ENCODE data around the gene BEND3. TPM values are rescaled to one million over a fixed set of nuclear protein-coding genes. Genes with fewer than 3 reads are reported as not detected.
"Not testable (repeated sequence)": the region's sequence is repeated elsewhere in the genome, so short reads cannot be mapped to it uniquely, and the experiment has no call there.

BEND3 gene
- total RNA-seq, 1 donor from 2014 or later = 2.1 TPM

DNA sequence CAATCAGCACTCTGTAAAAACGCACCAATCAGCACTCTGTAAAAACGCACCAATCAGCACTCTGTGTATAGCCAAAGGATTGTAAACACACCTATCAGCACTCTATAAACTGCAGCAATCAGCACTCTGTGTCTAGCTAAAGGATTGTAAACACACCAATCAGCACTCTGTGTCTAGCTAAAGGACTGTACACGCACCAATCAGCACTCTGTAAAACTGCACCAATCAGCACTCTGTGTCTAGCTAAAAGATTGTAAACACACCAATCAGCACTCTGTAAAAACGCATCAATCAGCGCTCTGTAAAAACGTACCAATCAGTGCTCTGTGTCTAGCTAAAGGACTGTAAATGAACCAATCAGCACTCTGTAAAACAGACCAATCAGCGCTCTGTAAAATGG lies 30.9 kb downstream of the BEND3 start:
- not testable (repeated sequence) for H3K9me3 ChIP-seq (ENCODE audit: control insufficient read depth in 3 of 3, low read length in 3 of 3); H3K4me1 ChIP-seq (ENCODE audit: control insufficient read depth in 3 of 3, insufficient read depth in 3 of 3, low read length in 3 of 3); H3K27me3 ChIP-seq (ENCODE audit: control insufficient read depth in 3 of 3, insufficient read depth in 3 of 3, low read length in 3 of 3); H3K9ac ChIP-seq (ENCODE audit: low read depth in 1 of 3, low read length in 3 of 3); H3K27ac ChIP-seq (ENCODE audit: low read depth, low read length); H3K4me3 ChIP-seq (ENCODE audit: low read length in 3 of 3); H3K36me3 ChIP-seq (ENCODE audit: control insufficient read depth in 3 of 3, insufficient read depth in 3 of 3, low read length in 3 of 3)

DNA sequence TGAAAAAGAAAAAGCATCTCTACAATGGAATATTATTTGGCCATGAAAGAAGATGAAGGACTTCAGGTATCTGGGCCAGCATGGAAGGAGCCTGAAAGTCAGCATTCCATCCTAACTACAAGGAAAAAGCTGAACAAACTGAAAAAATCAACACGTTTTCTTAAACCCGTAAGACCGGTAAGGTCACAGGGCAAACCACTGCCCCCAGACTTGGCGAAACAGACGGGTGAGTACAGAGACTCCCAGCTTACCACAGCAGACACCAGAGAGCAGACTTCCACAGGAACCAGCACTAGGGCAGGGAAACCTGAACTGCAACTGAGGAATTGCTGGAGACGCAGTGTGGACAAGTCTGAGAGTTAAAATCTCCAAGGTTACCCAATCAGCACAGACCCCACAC lies 31.4 kb downstream of the BEND3 start:
- Histone ChIP-seq H3K27ac (ENCODE audit: low read depth, low read length) (no peak overlapping the region), H3K9me3 (ENCODE audit: control insufficient read depth in 3 of 3, low read length in 3 of 3) (no peaks in the 10 kb centered on the region), H3K36me3 (ENCODE audit: control insufficient read depth in 3 of 3, insufficient read depth in 3 of 3, low read length in 3 of 3) (peaks cover 0 to 2% (median 0%) of the 10 kb centered on the region in 3 donors), H3K9ac (ENCODE audit: low read depth in 1 of 3, low read length in 3 of 3) (no peak overlapping the region), H3K4me1 (ENCODE audit: control insufficient read depth in 3 of 3, insufficient read depth in 3 of 3, low read length in 3 of 3) (peaks cover 0 to 5% (median 0%) of the 10 kb centered on the region in 3 donors), H3K4me3 (ENCODE audit: low read length in 3 of 3) (no peak overlapping the region), H3K27me3 (ENCODE audit: control insufficient read depth in 3 of 3, insufficient read depth in 3 of 3, low read length in 3 of 3) (no peaks in the 10 kb centered on the region)

DNA sequence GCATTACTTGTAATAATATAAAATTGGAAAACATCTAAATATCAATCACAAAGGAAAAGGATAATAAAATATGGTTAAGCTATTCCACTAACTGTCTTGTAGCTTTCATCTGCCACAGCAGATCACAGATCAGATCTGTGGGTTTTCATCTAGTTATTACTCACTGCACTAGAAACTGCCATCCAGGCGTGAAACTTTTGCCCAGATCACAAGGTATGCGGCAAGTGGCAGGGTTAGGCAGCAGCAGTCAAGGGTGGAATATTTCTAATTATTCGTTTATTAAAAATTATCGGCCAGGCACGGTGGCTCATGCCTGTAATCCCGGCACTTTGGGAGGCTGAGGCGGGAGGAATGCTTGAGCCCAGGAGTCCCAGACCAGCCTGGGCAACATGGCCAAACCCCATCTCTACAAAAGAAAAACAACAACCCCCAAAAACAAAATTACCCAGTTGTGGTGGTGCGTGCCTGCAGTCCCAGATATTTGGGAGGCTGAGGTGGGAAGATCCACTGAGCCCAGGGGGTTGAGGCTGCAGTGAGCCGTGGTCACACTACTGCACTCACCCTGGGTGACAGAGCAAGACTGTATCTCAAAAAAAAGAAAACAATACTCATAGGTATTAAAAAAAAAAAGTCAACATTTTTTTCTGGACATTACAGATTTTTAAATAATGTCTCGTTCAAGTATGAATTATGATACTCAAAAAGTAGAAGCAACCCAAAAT lies 32.1 kb downstream of the BEND3 start:
- Histone ChIP-seq H3K9ac (ENCODE audit: low read depth in 1 of 3, low read length in 3 of 3) (no peak overlapping the region), H3K27ac (ENCODE audit: low read depth, low read length) (no peak overlapping the region), H3K4me1 (ENCODE audit: control insufficient read depth in 3 of 3, insufficient read depth in 3 of 3, low read length in 3 of 3) (peaks cover 0 to 5% (median 0%) of the 10 kb centered on the region in 3 donors), H3K36me3 (ENCODE audit: control insufficient read depth in 3 of 3, insufficient read depth in 3 of 3, low read length in 3 of 3) (peaks cover 0 to 2% (median 0%) of the 10 kb centered on the region in 3 donors), H3K4me3 (ENCODE audit: low read length in 3 of 3) (no peak overlapping the region), H3K9me3 (ENCODE audit: control insufficient read depth in 3 of 3, low read length in 3 of 3) (no peaks in the 10 kb centered on the region), H3K27me3 (ENCODE audit: control insufficient read depth in 3 of 3, insufficient read depth in 3 of 3, low read length in 3 of 3) (no peaks in the 10 kb centered on the region)

DNA sequence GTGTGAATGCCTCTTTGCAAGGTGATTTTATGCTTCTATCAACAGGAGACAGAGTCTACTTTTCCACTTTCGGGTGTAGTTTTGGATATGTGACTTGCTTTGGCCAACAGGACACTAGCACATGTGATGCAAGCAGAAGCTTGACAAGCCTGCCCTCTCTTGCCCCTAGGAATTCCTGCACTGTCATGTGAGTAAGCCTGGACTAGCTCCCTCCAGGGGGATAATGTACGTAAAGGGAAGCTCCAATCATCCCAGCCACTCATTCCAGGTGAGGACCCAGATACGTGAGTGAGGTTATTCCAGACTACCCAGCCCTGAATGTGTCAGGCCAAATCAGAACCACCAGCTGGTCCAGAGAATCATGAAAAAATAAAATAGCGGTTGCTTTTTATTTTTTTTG lies 33.3 kb downstream of the BEND3 start:
- Histone ChIP-seq H3K9ac (ENCODE audit: low read depth in 1 of 3, low read length in 3 of 3) (no peak overlapping the region), H3K36me3 (ENCODE audit: control insufficient read depth in 3 of 3, insufficient read depth in 3 of 3, low read length in 3 of 3) (peaks cover 0 to 2% (median 0%) of the 10 kb centered on the region in 3 donors), H3K4me1 (ENCODE audit: control insufficient read depth in 3 of 3, insufficient read depth in 3 of 3, low read length in 3 of 3) (peaks cover 0 to 5% (median 0%) of the 10 kb centered on the region in 3 donors), H3K9me3 (ENCODE audit: control insufficient read depth in 3 of 3, low read length in 3 of 3) (no peaks in the 10 kb centered on the region), H3K4me3 (ENCODE audit: low read length in 3 of 3) (peak overlapping the region in 1 of 3 donors; percentile 14), H3K27ac (ENCODE audit: low read depth, low read length) (no peak overlapping the region), H3K27me3 (ENCODE audit: control insufficient read depth in 3 of 3, insufficient read depth in 3 of 3, low read length in 3 of 3) (no peaks in the 10 kb centered on the region)

DNA sequence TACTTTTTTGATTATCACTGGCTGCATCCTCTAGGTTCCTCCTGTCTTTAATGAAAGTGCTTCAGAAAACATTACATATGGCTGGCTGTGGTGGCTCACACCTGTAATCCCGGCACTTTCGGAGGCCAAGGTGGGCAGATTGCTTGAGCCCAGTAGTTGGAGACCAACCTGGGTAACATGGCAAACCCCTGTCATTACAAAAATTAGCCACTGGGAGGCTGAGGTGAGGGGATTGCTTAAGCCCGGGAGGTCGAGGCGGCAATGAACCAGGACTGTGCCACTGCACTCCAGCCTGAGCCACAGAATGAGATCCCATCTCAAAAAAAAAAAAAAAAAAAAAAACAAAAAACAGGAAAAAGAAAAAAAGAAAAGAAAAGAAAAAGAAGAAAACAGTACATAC lies 35.3 kb downstream of the BEND3 start:
- Histone ChIP-seq H3K4me1 (ENCODE audit: control insufficient read depth in 3 of 3, insufficient read depth in 3 of 3, low read length in 3 of 3) (peaks cover 0 to 5% (median 3%) of the 10 kb centered on the region in 3 donors), H3K4me3 (ENCODE audit: low read length in 3 of 3) (no peak overlapping the region), H3K9me3 (ENCODE audit: control insufficient read depth in 3 of 3, low read length in 3 of 3) (no peaks in the 10 kb centered on the region), H3K9ac (ENCODE audit: low read depth in 1 of 3, low read length in 3 of 3) (no peak overlapping the region), H3K36me3 (ENCODE audit: control insufficient read depth in 3 of 3, insufficient read depth in 3 of 3, low read length in 3 of 3) (peaks cover 0 to 2% (median 0%) of the 10 kb centered on the region in 3 donors), H3K27me3 (ENCODE audit: control insufficient read depth in 3 of 3, insufficient read depth in 3 of 3, low read length in 3 of 3) (no peaks in the 10 kb centered on the region), H3K27ac (ENCODE audit: low read depth, low read length) (no peak overlapping the region)

DNA sequence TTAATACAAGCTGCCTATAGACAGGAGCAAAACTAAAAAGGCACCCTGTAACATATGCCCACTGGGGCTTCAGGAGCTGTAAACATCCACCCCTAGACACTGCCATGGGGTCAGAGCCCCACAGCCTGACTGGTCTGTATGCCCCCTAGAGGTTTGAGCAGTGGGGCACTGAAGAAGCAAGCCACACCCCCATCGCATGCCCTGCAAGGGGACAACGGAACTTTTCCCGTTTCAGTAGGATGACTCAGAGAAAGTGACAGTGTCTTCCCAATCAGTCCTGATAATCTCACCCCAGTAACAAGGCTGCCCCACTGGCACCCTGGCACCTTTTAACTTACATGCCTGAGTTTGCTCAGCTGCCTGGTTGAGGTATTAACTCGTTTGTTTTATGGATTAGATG lies 35.9 kb downstream of the BEND3 start:
- Histone ChIP-seq H3K27me3 (ENCODE audit: control insufficient read depth in 3 of 3, insufficient read depth in 3 of 3, low read length in 3 of 3) (no peaks in the 10 kb centered on the region), H3K36me3 (ENCODE audit: control insufficient read depth in 3 of 3, insufficient read depth in 3 of 3, low read length in 3 of 3) (peaks cover 0 to 2% (median 0%) of the 10 kb centered on the region in 3 donors), H3K9me3 (ENCODE audit: control insufficient read depth in 3 of 3, low read length in 3 of 3) (no peaks in the 10 kb centered on the region), H3K9ac (ENCODE audit: low read depth in 1 of 3, low read length in 3 of 3) (no peak overlapping the region), H3K27ac (ENCODE audit: low read depth, low read length) (no peak overlapping the region), H3K4me3 (ENCODE audit: low read length in 3 of 3) (no peak overlapping the region), H3K4me1 (ENCODE audit: control insufficient read depth in 3 of 3, insufficient read depth in 3 of 3, low read length in 3 of 3) (peaks cover 0 to 5% (median 3%) of the 10 kb centered on the region in 3 donors)

DNA sequence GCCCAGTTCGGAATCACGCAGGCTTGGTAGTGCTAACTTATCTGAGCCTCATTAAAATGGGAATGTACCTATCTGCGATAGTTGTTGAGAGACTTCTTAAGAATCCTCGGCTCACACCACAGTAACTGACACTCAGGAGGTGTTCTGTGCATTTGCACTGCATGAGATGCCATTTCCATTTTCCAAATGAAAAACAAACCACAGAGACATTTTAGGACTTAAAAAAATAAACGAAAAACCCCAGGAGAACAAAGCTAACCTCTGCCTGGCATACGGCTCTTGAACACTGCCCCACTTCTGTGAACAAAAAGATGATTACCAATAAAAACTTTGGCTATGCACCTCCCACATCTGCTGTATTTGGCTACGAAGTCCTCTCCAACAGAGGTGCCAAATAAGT lies 37.6 kb downstream of the BEND3 start:
- H3K27ac ChIP-seq (ENCODE audit: low read depth, low read length) = no peak overlapping the region
- H3K9me3 ChIP-seq (ENCODE audit: control insufficient read depth in 3 of 3, low read length in 3 of 3) = no peaks in the 10 kb centered on the region
- no peak overlapping the region for H3K9ac ChIP-seq (ENCODE audit: low read depth in 1 of 3, low read length in 3 of 3)
- no peak overlapping the region for H3K4me3 ChIP-seq (ENCODE audit: low read length in 3 of 3)
- peaks cover 0 to 5% (median 3%) of the 10 kb centered on the region in 3 donors for H3K4me1 ChIP-seq (ENCODE audit: control insufficient read depth in 3 of 3, insufficient read depth in 3 of 3, low read length in 3 of 3)
- no peaks in the 10 kb centered on the region for H3K27me3 ChIP-seq (ENCODE audit: control insufficient read depth in 3 of 3, insufficient read depth in 3 of 3, low read length in 3 of 3)
- H3K36me3 ChIP-seq (ENCODE audit: control insufficient read depth in 3 of 3, insufficient read depth in 3 of 3, low read length in 3 of 3) = no peaks in the 10 kb centered on the region

DNA sequence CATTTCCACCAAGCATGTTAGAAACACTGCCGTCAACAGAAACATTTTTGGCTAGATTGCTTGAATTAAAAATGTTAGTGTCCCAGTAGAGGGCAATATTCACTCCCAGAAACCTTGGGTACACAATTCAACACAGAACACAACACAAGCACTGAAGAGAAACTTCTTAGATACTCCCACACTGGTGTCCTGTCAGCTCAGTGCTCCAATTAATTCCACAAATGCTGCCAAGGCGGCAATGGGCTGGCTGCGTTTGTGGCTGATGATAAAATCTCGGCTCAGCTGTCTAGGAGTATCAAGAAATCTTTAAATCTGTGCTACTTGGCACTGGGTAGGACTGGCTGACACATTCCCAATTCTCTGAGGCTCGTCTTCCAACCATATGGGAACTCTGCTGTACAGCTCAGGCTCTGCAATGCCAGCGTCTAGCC lies 39.3 kb downstream of the BEND3 start:
- peak overlapping the region in 1 of 3 donors; percentile 8 for H3K9ac ChIP-seq (ENCODE audit: low read depth in 1 of 3, low read length in 3 of 3)

DNA sequence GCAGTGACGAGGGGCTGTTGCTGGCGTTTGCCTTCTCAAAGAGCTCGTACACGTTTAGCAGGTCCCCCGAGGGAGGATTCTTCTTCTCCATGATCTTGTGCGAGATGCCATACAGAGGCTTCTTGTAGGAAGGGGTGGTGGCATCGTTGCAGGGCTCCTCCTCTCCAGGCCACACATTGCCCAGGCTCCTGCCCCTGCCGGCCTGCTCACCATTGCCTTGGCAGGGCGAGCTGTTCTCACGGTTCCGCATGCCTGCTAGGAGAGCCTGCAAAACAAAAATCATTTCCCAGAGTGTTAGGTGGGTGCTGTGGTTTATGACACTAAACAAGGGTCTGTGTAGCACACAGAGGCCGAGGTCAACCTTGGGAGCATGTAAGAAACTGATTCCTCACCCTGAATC lies 44.6 kb downstream of the BEND3 start:
- no peaks in the 10 kb centered on the region for H3K27me3 ChIP-seq (ENCODE audit: control insufficient read depth in 3 of 3, insufficient read depth in 3 of 3, low read length in 3 of 3)
- H3K27ac ChIP-seq (ENCODE audit: low read depth, low read length) = no peak overlapping the region
- H3K4me1 ChIP-seq (ENCODE audit: control insufficient read depth in 3 of 3, insufficient read depth in 3 of 3, low read length in 3 of 3) = no peaks in the 10 kb centered on the region
- no peak overlapping the region for H3K4me3 ChIP-seq (ENCODE audit: low read length in 3 of 3)
- H3K36me3 ChIP-seq (ENCODE audit: control insufficient read depth in 3 of 3, insufficient read depth in 3 of 3, low read length in 3 of 3) = peaks cover 0 to 6% (median 2%) of the 10 kb centered on the region in 3 donors
- H3K9ac ChIP-seq (ENCODE audit: low read depth in 1 of 3, low read length in 3 of 3) = no peak overlapping the region
- no peaks in the 10 kb centered on the region for H3K9me3 ChIP-seq (ENCODE audit: control insufficient read depth in 3 of 3, low read length in 3 of 3)

More for the DNA sequence above, 39.3 kb downstream of the BEND3 start:
- Histone ChIP-seq H3K27me3 (ENCODE audit: control insufficient read depth in 3 of 3, insufficient read depth in 3 of 3, low read length in 3 of 3) (no peaks in the 10 kb centered on the region), H3K9me3 (ENCODE audit: control insufficient read depth in 3 of 3, low read length in 3 of 3) (no peaks in the 10 kb centered on the region), H3K4me3 (ENCODE audit: low read length in 3 of 3) (peak overlapping the region in 1 of 3 donors; percentile 29), H3K27ac (ENCODE audit: low read depth, low read length) (no peak overlapping the region), H3K4me1 (ENCODE audit: control insufficient read depth in 3 of 3, insufficient read depth in 3 of 3, low read length in 3 of 3) (peaks cover 0 to 3% (median 0%) of the 10 kb centered on the region in 3 donors), H3K36me3 (ENCODE audit: control insufficient read depth in 3 of 3, insufficient read depth in 3 of 3, low read length in 3 of 3) (no peaks in the 10 kb centered on the region)

DNA sequence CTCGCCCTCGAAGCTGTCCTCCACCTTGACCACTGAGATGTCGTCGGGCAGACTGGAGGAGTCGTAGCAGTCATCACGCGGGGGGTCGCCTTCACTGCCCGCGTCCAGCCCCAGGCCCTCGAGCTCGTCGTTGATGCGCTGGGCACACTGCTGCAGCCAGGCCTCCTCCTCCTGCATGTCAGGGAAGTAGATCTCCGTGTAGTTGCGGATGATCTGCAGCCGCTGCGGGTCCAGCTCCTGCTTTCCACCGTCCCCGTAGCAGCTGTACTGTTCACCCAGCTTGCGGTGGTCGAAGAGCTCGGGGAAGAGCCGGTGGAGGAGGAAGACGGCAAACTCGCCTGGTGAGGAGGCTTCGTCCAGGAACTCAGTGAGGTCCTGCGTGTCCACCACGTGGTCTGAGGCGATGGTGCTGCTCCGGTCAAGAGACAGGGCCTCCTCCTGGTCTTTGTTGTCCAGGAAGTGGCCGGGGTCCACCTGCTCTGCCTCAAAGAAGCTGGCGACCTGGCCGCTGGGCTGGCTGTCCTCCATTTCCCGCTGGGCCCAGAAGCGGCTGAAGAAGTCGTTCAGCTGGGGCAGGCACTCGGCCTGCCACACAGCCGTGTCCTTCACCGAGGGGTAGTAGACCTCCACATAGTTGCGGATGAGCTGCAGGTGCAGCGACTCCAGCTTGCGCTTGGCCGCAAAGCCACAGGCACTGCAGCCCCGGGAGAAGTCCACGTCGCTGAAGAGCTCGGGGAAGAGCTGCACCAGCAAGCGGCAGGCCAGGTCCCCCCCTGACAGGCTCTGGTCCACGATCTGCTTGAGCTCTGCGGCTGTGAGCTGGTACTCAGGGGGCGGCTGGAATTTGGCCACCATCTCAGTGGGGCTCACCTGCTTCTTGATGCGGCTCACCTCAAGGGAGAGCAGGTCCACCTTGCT lies 45.4 kb downstream of the BEND3 start:
- no peak overlapping the region for H3K9ac ChIP-seq (ENCODE audit: low read depth in 1 of 3, low read length in 3 of 3)
- H3K36me3 ChIP-seq (ENCODE audit: control insufficient read depth in 3 of 3, insufficient read depth in 3 of 3, low read length in 3 of 3) = peaks cover 0 to 6% (median 2%) of the 10 kb centered on the region in 3 donors
- H3K27ac ChIP-seq (ENCODE audit: low read depth, low read length) = no peak overlapping the region
- no peaks in the 10 kb centered on the region for H3K4me1 ChIP-seq (ENCODE audit: control insufficient read depth in 3 of 3, insufficient read depth in 3 of 3, low read length in 3 of 3)
- no peaks in the 10 kb centered on the region for H3K9me3 ChIP-seq (ENCODE audit: control insufficient read depth in 3 of 3, low read length in 3 of 3)
- no peak overlapping the region for H3K4me3 ChIP-seq (ENCODE audit: low read length in 3 of 3)
- H3K27me3 ChIP-seq (ENCODE audit: control insufficient read depth in 3 of 3, insufficient read depth in 3 of 3, low read length in 3 of 3) = no peaks in the 10 kb centered on the region

Data from skeletal muscle tissue (tissue), 4 donors.